ENCODE measurements around the gene OOSP2. TPM values are rescaled to one million over a fixed set of nuclear protein-coding genes. Genes with fewer than 3 reads are reported as not detected.

Gene OOSP2
- total and polyA plus RNA-seq, 3 experiments from 2014 or later, result not detected

- DNase-seq, result no peak
- H3K9me3 ChIP-seq (ENCODE audit: low read length), result no peaks in the 10 kb centered on the region
- no peaks in the 10 kb centered on the region for H3K36me3 ChIP-seq (ENCODE audit: insufficient read depth, low read length)
- Mint-ChIP-seq H3K4me1 (no peaks in the 10 kb centered on the region), H3K4me3 (no peak overlapping the region), H3K9me3 (no peaks in the 10 kb centered on the region), H3K27me3 (peaks cover 9 to 37% of the 10 kb centered on the region in 2 donors), H3K36me3 (no peaks in the 10 kb centered on the region), H3K27ac (no peak overlapping the region)
- no peaks in the 10 kb centered on the region for H3K4me1 ChIP-seq (ENCODE audit: insufficient read depth, low read length)
- H3K27ac ChIP-seq (ENCODE audit: low read depth, low read length), result no peak overlapping the region
- POLR2A ChIA-PET, result no interaction called here
- no peak overlapping the region for H3K4me3 ChIP-seq (ENCODE audit: low read length)
- H3K27me3 ChIP-seq (ENCODE audit: insufficient read depth, low read length, poor library complexity, severe bottlenecking), result no peaks in the 10 kb centered on the region
- CTCF ChIA-PET, result no interaction called here
These were observed 44.5 kb downstream of the OOSP2 start for GRCh38 chr11:60084631-60085273.

DNA sequence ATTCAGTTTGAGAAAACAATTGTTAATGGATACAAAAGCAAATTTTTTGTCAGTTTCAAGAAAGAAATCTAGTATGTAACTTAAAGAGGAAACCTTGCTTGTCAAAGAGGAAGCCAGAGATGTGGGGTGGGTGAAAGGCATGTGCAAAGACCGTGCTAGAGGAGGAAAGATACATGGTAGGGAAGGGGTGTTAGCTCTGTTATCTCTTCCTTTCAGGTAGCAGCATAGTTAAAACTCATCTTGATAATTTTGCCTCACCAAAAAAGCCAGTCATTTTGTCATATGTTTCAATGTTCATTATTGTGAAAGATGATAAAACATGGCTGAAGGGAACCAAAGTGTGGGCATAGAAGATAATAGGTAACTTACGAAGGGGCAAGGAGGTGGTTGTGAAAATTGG is 45.7 kb downstream of the OOSP2 start:
- Histone ChIP-seq H3K9me3 (ENCODE audit: low read length) (no peaks in the 10 kb centered on the region), H3K4me3 (ENCODE audit: low read length) (no peak overlapping the region), H3K27ac (ENCODE audit: low read depth, low read length) (no peak overlapping the region), H3K4me1 (ENCODE audit: insufficient read depth, low read length) (no peaks in the 10 kb centered on the region), H3K27me3 (ENCODE audit: insufficient read depth, low read length, poor library complexity, severe bottlenecking) (no peaks in the 10 kb centered on the region), H3K36me3 (ENCODE audit: insufficient read depth, low read length) (no peaks in the 10 kb centered on the region)
- H3K27ac Mint-ChIP-seq, result no peak overlapping the region
- H3K36me3 Mint-ChIP-seq, result no peaks in the 10 kb centered on the region
- no peaks in the 10 kb centered on the region for H3K4me1 Mint-ChIP-seq
- ChIA-PET CTCF (no interaction called here), POLR2A (no interaction called here)
- H3K27me3 Mint-ChIP-seq, result peaks cover 9 to 37% of the 10 kb centered on the region in 2 donors
- no peak overlapping the region for H3K4me3 Mint-ChIP-seq
- DNase-seq, result no peak
- H3K9me3 Mint-ChIP-seq, result no peaks in the 10 kb centered on the region

DNA sequence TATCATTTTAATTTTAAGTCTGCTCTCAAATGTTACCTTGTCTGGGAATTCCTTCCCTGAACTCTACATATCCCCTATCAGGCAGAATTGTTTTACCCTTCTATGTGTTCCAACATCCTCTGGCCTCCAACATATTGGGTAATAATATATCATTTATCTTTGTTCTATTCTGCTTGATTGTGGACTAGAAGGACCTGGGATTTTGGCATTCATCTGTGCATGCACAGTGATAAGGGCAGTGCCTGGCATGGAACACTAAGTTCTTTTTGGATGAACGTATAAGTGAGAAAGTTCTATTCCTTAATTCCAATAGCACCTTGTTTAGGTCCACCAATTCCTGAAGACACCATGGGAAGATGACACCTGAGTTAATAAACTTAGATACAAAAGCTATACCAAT is 47.0 kb downstream of the OOSP2 start:
- no peaks in the 10 kb centered on the region for H3K36me3 ChIP-seq (ENCODE audit: insufficient read depth, low read length)
- Mint-ChIP-seq H3K36me3 (no peaks in the 10 kb centered on the region), H3K4me3 (no peak overlapping the region), H3K9me3 (no peaks in the 10 kb centered on the region), H3K27me3 (peaks cover 9 to 37% of the 10 kb centered on the region in 2 donors), H3K4me1 (no peaks in the 10 kb centered on the region), H3K27ac (no peak overlapping the region)
- no peaks in the 10 kb centered on the region for H3K27me3 ChIP-seq (ENCODE audit: insufficient read depth, low read length, poor library complexity, severe bottlenecking)
- DNase-seq, result no peak
- no peaks in the 10 kb centered on the region for H3K9me3 ChIP-seq (ENCODE audit: low read length)
- ChIA-PET POLR2A (no interaction called here), CTCF (no interaction called here)
- no peaks in the 10 kb centered on the region for H3K4me1 ChIP-seq (ENCODE audit: insufficient read depth, low read length)
- H3K27ac ChIP-seq (ENCODE audit: low read depth, low read length), result no peak overlapping the region
- H3K4me3 ChIP-seq (ENCODE audit: low read length), result no peak overlapping the region

DNA sequence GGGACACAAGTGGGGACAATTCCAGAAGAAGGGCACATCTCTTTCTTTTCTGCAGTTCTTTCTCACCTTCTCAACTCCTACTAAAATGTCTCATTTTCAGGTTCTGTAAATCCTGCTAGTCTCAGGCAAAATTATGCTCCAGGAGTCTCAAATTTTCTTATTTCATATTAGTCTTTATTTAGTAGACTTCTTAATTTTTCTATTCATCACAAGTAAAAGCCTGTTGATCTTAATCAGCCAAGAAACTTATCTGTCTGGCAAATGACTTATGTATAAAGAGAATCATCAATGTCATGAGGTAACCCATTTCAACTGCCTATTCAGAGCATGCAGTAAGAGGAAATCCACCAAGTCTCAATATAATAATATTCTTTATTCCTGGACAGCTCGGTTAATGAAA is 48.2 kb downstream of the OOSP2 start, which contains the start of gene MS4A2:
Gene MS4A2, plus strand, starts transcription at position 301 of the 400 bp plus-strand sequence. CDS start 102 bp downstream, outside the sequence.
- Mint-ChIP-seq H3K27ac (no peak within 1 kb of the TSS), H3K4me1 (no peaks in the 10 kb centered on the region), H3K9me3 (no peaks in the 10 kb centered on the region), H3K27me3 (peaks cover 9 to 37% of the 10 kb centered on the region in 2 donors), H3K4me3 (no peak within 1 kb of the TSS), H3K36me3 (no peaks in the 10 kb centered on the region)
- no peak for DNase-seq
- Histone ChIP-seq H3K4me1 (ENCODE audit: insufficient read depth, low read length) (no peaks in the 10 kb centered on the region), H3K4me3 (ENCODE audit: low read length) (no peak within 1 kb of the TSS), H3K9me3 (ENCODE audit: low read length) (no peaks in the 10 kb centered on the region), H3K27ac (ENCODE audit: low read depth, low read length) (no peak within 1 kb of the TSS), H3K36me3 (ENCODE audit: insufficient read depth, low read length) (no peaks in the 10 kb centered on the region), H3K27me3 (ENCODE audit: insufficient read depth, low read length, poor library complexity, severe bottlenecking) (no peaks in the 10 kb centered on the region)
- POLR2A ChIA-PET, result no interaction called here
- CTCF ChIA-PET, result no interaction called here

- H3K36me3 Mint-ChIP-seq, result no peaks in the 10 kb centered on the region
- peaks cover 0 to 13% of the 10 kb centered on the region in 2 donors for H3K27me3 Mint-ChIP-seq
- H3K4me3 Mint-ChIP-seq, result no peak overlapping the region
- H3K9me3 ChIP-seq (ENCODE audit: low read length), result no peaks in the 10 kb centered on the region
- no peak for DNase-seq
- no peaks in the 10 kb centered on the region for H3K36me3 ChIP-seq (ENCODE audit: insufficient read depth, low read length)
- H3K4me3 ChIP-seq (ENCODE audit: low read length), result no peak overlapping the region
- ChIA-PET POLR2A (no interaction called here), CTCF (no interaction called here)
- H3K4me1 Mint-ChIP-seq, result no peaks in the 10 kb centered on the region
- no peak overlapping the region for H3K27ac Mint-ChIP-seq
- H3K4me1 ChIP-seq (ENCODE audit: insufficient read depth, low read length), result no peaks in the 10 kb centered on the region
- H3K9me3 Mint-ChIP-seq, result no peaks in the 10 kb centered on the region
- H3K27ac ChIP-seq (ENCODE audit: low read depth, low read length), result no peak overlapping the region
- no peaks in the 10 kb centered on the region for H3K27me3 ChIP-seq (ENCODE audit: insufficient read depth, low read length, poor library complexity, severe bottlenecking)
These were observed 55.4 kb downstream of the OOSP2 start for GRCh38 chr11:60095477-60096120.

- POLR2A ChIA-PET, result no interaction called here
- H3K27ac Mint-ChIP-seq, result no peak overlapping the region
- no peaks in the 10 kb centered on the region for H3K9me3 Mint-ChIP-seq
- no peak overlapping the region for H3K4me3 Mint-ChIP-seq
- no peaks in the 10 kb centered on the region for H3K27me3 ChIP-seq (ENCODE audit: insufficient read depth, low read length, poor library complexity, severe bottlenecking)
- no peak overlapping the region for H3K4me3 ChIP-seq (ENCODE audit: low read length)
- no peaks in the 10 kb centered on the region for H3K4me1 Mint-ChIP-seq
- CTCF ChIA-PET, result no interaction called here
- no peaks in the 10 kb centered on the region for H3K9me3 ChIP-seq (ENCODE audit: low read length)
- H3K36me3 Mint-ChIP-seq, result no peaks in the 10 kb centered on the region
- DNase-seq, result no peak
- peaks cover 0 to 13% of the 10 kb centered on the region in 2 donors for H3K27me3 Mint-ChIP-seq
- no peak overlapping the region for H3K27ac ChIP-seq (ENCODE audit: low read depth, low read length)
- H3K4me1 ChIP-seq (ENCODE audit: insufficient read depth, low read length), result no peaks in the 10 kb centered on the region
- H3K36me3 ChIP-seq (ENCODE audit: insufficient read depth, low read length), result no peaks in the 10 kb centered on the region
These were observed 57.0 kb downstream of the OOSP2 start for GRCh38 chr11:60097189-60097588.

Other genes starting within 250 kb of the OOSP2 start
- 10 to 100 TPM; 83.5 to 84.5 TPM for gene MRPL16, start 229.6 kb upstream of the OOSP2 start, total RNA-seq
- gene MRPL16, start 229.6 kb upstream of the OOSP2 start, polyA plus RNA-seq, result 75.0 TPM
- not detected for gene CBLIF, start 194.9 kb upstream of the OOSP2 start, total RNA-seq
- gene CBLIF, start 194.9 kb upstream of the OOSP2 start, polyA plus RNA-seq, result not detected
- gene TCN1, start 173.9 kb upstream of the OOSP2 start, total RNA-seq, result not detected
- gene TCN1, start 173.9 kb upstream of the OOSP2 start, polyA plus RNA-seq, result not detected
- gene OOSP3, start 161.6 kb upstream of the OOSP2 start, total RNA-seq, result not detected
- gene OOSP3, start 161.6 kb upstream of the OOSP2 start, polyA plus RNA-seq, result not detected
- gene OOSP1, start 102.0 kb upstream of the OOSP2 start, total RNA-seq, result under 1 TPM in 1 of 2 experiments, not detected in 1; 0.28 TPM
- gene OOSP1, start 102.0 kb upstream of the OOSP2 start, polyA plus RNA-seq, result not detected
- not detected for gene OOSP4A, start 76.4 kb upstream of the OOSP2 start, total RNA-seq
- gene OOSP4A, start 76.4 kb upstream of the OOSP2 start, polyA plus RNA-seq, result not detected
- gene OOSP4B, start 23.2 kb upstream of the OOSP2 start, total RNA-seq, result not detected
- not detected for gene OOSP4B, start 23.2 kb upstream of the OOSP2 start, polyA plus RNA-seq
- not detected for gene MS4A3, start 16.3 kb downstream of the OOSP2 start, total RNA-seq
- gene MS4A3, start 16.3 kb downstream of the OOSP2 start, polyA plus RNA-seq, result 0.60 TPM
- not detected for gene MS4A2, start 48.3 kb downstream of the OOSP2 start, total RNA-seq
- gene MS4A2, start 48.3 kb downstream of the OOSP2 start, polyA plus RNA-seq, result not detected
- gene MS4A6A, start 142.7 kb downstream of the OOSP2 start, total RNA-seq, result 1 to 10 TPM; 1.6 TPM
- gene MS4A6A, start 142.7 kb downstream of the OOSP2 start, polyA plus RNA-seq, result 0.97 TPM
- gene MS4A4E, start 202.7 kb downstream of the OOSP2 start, total RNA-seq, result not detected
- not detected for gene MS4A4E, start 202.7 kb downstream of the OOSP2 start, polyA plus RNA-seq
- under 1 TPM in 1 of 2 experiments, not detected in 1; 0.20 TPM for gene MS4A4A, start 240.3 kb downstream of the OOSP2 start, total RNA-seq
- gene MS4A4A, start 240.3 kb downstream of the OOSP2 start, polyA plus RNA-seq, result not detected

All from CD8-positive, alpha-beta memory T cell (primary cell).